IMR-90 (cell line): ENCODE measurements around the gene NKD1. TPM values are rescaled to one million over a fixed set of nuclear protein-coding genes. Genes with fewer than 3 reads are reported as not detected.

ENCODE experiments used
- ATAC-seq: fragments of 200-7000 bp; cut with Tn5 transposase; 2 replicates; pipeline ENCODE4 v1.9.1; 2020; ENCODE audit warnings: low read depth, mild to moderate bottlenecking, moderate library complexity
- BruUV-seq: library from RNA; stranded (reverse); fragments of 400-500 nt; replicated peaks from 2 replicates; lab custom pipeline; 2021; lab: Mats Ljungman, UMichigan
- CTCF ChIA-PET: fragments of 300-600 bp; formaldehyde crosslinking; extraction: SDS; loops from one replicate; lab custom pipeline; 2021; ENCODE audit warnings: antibody characterized with exemption; lab: Yijun Ruan, JAX
- POLR2A ChIA-PET: fragments of 300-600 bp; sonication (Branson Sonifier 250); formaldehyde crosslinking; loops from one replicate; lab custom pipeline; 2022; ENCODE audit warnings: antibody characterized with exemption; ENCODE audit not compliant: unreplicated experiment; lab: Charles Lee
- DNase-seq: peaks from one replicate; pipeline ENCODE4 v3.0.0; 2013
- H2AFZ ChIP-seq: replicated peaks from 2 replicates; pipeline ENCODE3; 2013; ENCODE audit warnings: low read length, mild to moderate bottlenecking; ENCODE audit not compliant: poor library complexity
- H2AK5ac ChIP-seq: 2 replicates; pipeline ENCODE4 v1.6.1; 2013; ENCODE audit warnings: low read depth, low read length, inconsistent platforms
- H2AK9ac ChIP-seq: replicated peaks from 2 replicates; pipeline ENCODE3; 2013; ENCODE audit warnings: mild to moderate bottlenecking, low read depth, low read length, moderate library complexity; ENCODE audit not compliant: poor library complexity
- H2BK120ac ChIP-seq: 2 replicates; pipeline ENCODE4 v1.6.1; 2013; ENCODE audit warnings: low read depth, low read length, inconsistent platforms
- H2BK15ac ChIP-seq: 3 replicates; pipeline ENCODE4 v1.6.1; 2013; ENCODE audit warnings: low read depth, low read length, inconsistent platforms
- H2BK20ac ChIP-seq: 2 replicates; pipeline ENCODE4 v1.6.1; 2013; ENCODE audit warnings: low read depth, mild to moderate bottlenecking, inconsistent platforms, low read length, moderate library complexity
- H2BK5ac ChIP-seq: 2 replicates; pipeline ENCODE4 v1.6.1; 2013; ENCODE audit warnings: mild to moderate bottlenecking, low read depth, low read length, inconsistent platforms; ENCODE audit not compliant: poor library complexity, severe bottlenecking
- H3K14ac ChIP-seq: replicated peaks from 2 replicates; pipeline ENCODE4 v1.6.1; 2013; ENCODE audit warnings: low read depth, low read length, inconsistent platforms
- H3K18ac ChIP-seq: 2 replicates; pipeline ENCODE4 v1.6.1; 2013; ENCODE audit warnings: low read depth, low read length, control low read depth
- H3K23ac ChIP-seq: 2 replicates; pipeline ENCODE4 v1.6.1; 2013; ENCODE audit warnings: low read depth, low read length, inconsistent platforms
- H3K27ac ChIP-seq: 2 replicates; pipeline ENCODE4 v1.5.1; 2013; ENCODE audit warnings: mild to moderate bottlenecking, control low read depth, low read length; ENCODE audit not compliant: insufficient read depth
- H3K27me3 ChIP-seq: 2 replicates; pipeline ENCODE4 v1.6.1; 2013; ENCODE audit warnings: low read length; ENCODE audit not compliant: control insufficient read depth, insufficient read depth
- H3K36me3 ChIP-seq: 2 replicates; pipeline ENCODE4 v1.6.1; 2013; ENCODE audit warnings: low read length, mixed read lengths; ENCODE audit not compliant: control insufficient read depth, insufficient read depth
- H3K4ac ChIP-seq: 2 replicates; pipeline ENCODE4 v1.6.1; 2013; ENCODE audit warnings: low read depth, low read length, inconsistent platforms
- H3K4me1 ChIP-seq: 2 replicates; pipeline ENCODE4 v1.6.1; 2013; ENCODE audit warnings: low read length, mixed read lengths; ENCODE audit not compliant: control insufficient read depth, insufficient read depth
- H3K4me2 ChIP-seq: 2 replicates; pipeline ENCODE4 v1.6.1; 2013; ENCODE audit warnings: low read depth, mild to moderate bottlenecking, control low read depth, low read length, moderate library complexity
- H3K4me3 ChIP-seq: 2 replicates; pipeline ENCODE4 v1.5.1; 2013; ENCODE audit warnings: low read depth, mild to moderate bottlenecking, control low read depth, low read length, moderate library complexity; ENCODE audit not compliant: insufficient read depth
- H3K56ac ChIP-seq: 2 replicates; pipeline ENCODE4 v1.6.1; 2013; ENCODE audit warnings: low read length, inconsistent platforms; ENCODE audit not compliant: insufficient read depth; ENCODE audit errors: extremely low read depth
- H3K79me1 ChIP-seq, 2 experiments: 2 replicates each; pipeline ENCODE4 v1.6.1; 2013; ENCODE audit warnings: low read length in 2 of 2, inconsistent platforms in 1 of 2, low read depth in 1 of 2
- H3K9ac ChIP-seq: 2 replicates; pipeline ENCODE4 v1.6.1; 2013; ENCODE audit warnings: low read depth, low read length, control low read depth
- H3K9me1 ChIP-seq: 2 replicates; pipeline ENCODE4 v1.6.1; 2013; ENCODE audit warnings: low read length, inconsistent platforms; ENCODE audit not compliant: insufficient read depth
- H3K9me3 ChIP-seq: 2 replicates; pipeline ENCODE4 v1.6.1; 2013; ENCODE audit warnings: low read length; ENCODE audit not compliant: control insufficient read depth, insufficient read depth
- H4K20me1 ChIP-seq: 2 replicates; pipeline ENCODE4 v1.6.1; 2013; ENCODE audit warnings: low read length, inconsistent platforms; ENCODE audit not compliant: insufficient read depth
- H4K5ac ChIP-seq: 2 replicates; pipeline ENCODE4 v1.6.1; 2013; ENCODE audit warnings: mild to moderate bottlenecking, low read depth, low read length, control low read depth
- H4K8ac ChIP-seq, 2 experiments: 2 replicates each; pipeline ENCODE4 v1.6.1; 2013; ENCODE audit warnings: low read depth in 2 of 2, low read length in 2 of 2, control low read depth in 1 of 2, inconsistent platforms in 1 of 2
- H4K91ac ChIP-seq: 2 replicates; pipeline ENCODE4 v1.6.1; 2013; ENCODE audit warnings: low read depth, low read length, inconsistent platforms; ENCODE audit not compliant: insufficient read depth
- BHLHE40 ChIP-seq: fragments of 150-350 bp; IDR thresholded peaks from 2 replicates; pipeline ENCODE4 v1.6.1; 2016; ENCODE audit warnings: mild to moderate bottlenecking, low read depth, low read length
- CEBPB ChIP-seq: IDR thresholded peaks from 2 replicates; pipeline ENCODE4 v1.6.1; 2012; ENCODE audit warnings: low read depth, low read length, improper control_type of control experiment
- CHD1 ChIP-seq: IDR thresholded peaks from 2 replicates; pipeline ENCODE4 v1.6.1; 2012; ENCODE audit warnings: low read depth, low read length, improper control_type of control experiment
- ELK1 ChIP-seq: fragments of 150-350 bp; IDR thresholded peaks from 2 replicates; pipeline ENCODE4 v1.6.1; 2016; ENCODE audit warnings: low read depth, mild to moderate bottlenecking, low read length, moderate library complexity, borderline replicate concordance
- FOS ChIP-seq: fragments of 150-350 bp; IDR thresholded peaks from 2 replicates; pipeline ENCODE4 v1.6.1; 2016; ENCODE audit warnings: low read depth, low read length
- MAFK ChIP-seq: IDR thresholded peaks from 2 replicates; pipeline ENCODE4 v1.6.1; 2012; ENCODE audit warnings: low read depth, low read length, improper control_type of control experiment
- MAZ ChIP-seq: IDR thresholded peaks from 2 replicates; pipeline ENCODE4 v1.6.1; 2012; ENCODE audit warnings: low read depth, mild to moderate bottlenecking, low read length, improper control_type of control experiment, moderate library complexity, borderline replicate concordance
- MXI1 ChIP-seq: IDR thresholded peaks from 2 replicates; pipeline ENCODE4 v1.6.1; 2012; ENCODE audit warnings: low read depth, mild to moderate bottlenecking, low read length, moderate library complexity, borderline replicate concordance
- NFE2L2 ChIP-seq: fragments of 150-350 bp; IDR thresholded peaks from 2 replicates; pipeline ENCODE4 v1.6.1; 2016; ENCODE audit warnings: low read depth, mild to moderate bottlenecking, low read length
- POLR2A ChIP-seq: IDR thresholded peaks from 2 replicates; pipeline ENCODE4 v1.6.1; 2012; ENCODE audit warnings: mild to moderate bottlenecking, low read depth, low read length
- RAD21 ChIP-seq: IDR thresholded peaks from 2 replicates; pipeline ENCODE4 v1.6.1; 2012; ENCODE audit warnings: low read length, improper control_type of control experiment
- RCOR1 ChIP-seq: IDR thresholded peaks from 2 replicates; pipeline ENCODE4 v1.6.1; 2012; ENCODE audit warnings: mild to moderate bottlenecking, low read length, improper control_type of control experiment; ENCODE audit not compliant: insufficient replicate concordance
- RFX5 ChIP-seq: IDR thresholded peaks from 2 replicates; pipeline ENCODE4 v1.8.0; 2012; ENCODE audit warnings: low read depth, mild to moderate bottlenecking, low read length, moderate library complexity
- SMC3 ChIP-seq: fragments of 150-350 bp; IDR thresholded peaks from 2 replicates; pipeline ENCODE4 v1.6.1; 2016; ENCODE audit warnings: low read depth, mild to moderate bottlenecking, antibody characterized with exemption, low read length, moderate library complexity
- USF2 ChIP-seq: fragments of 150-350 bp; IDR thresholded peaks from 2 replicates; pipeline ENCODE4 v1.6.1; 2017; ENCODE audit warnings: mild to moderate bottlenecking, antibody characterized with exemption, low read length, low read depth
- WGBS, 2 experiments: methylation state at CpG; one replicate each; pipeline versions ENCODE4 v1.1.5 to v1.1.7; 2013; ENCODE audit warnings: missing lambda C conversion rate in 2 of 2; ENCODE audit not compliant: insufficient read length in 1 of 2; ENCODE audit errors: extremely low coverage in 2 of 2; 5-methylcytosine and 5-hydroxymethylcytosine counted together
- dilution Hi-C: fragments of 300-500 bp; cut with HindIII; formaldehyde crosslinking; loops from one replicate; pipeline ENCODE4 v1.14.3; 2018; ENCODE audit warnings: low sequenced_read_pairs; ENCODE audit not compliant: unreplicated experiment
- in situ Hi-C: fragments of 300-500 bp; cut with MboI; formaldehyde crosslinking; loops from 3 replicates; pipeline ENCODE4 v1.14.3; 2019; ENCODE audit warnings: low sequenced_read_pairs, inconsistent platforms, mixed read lengths
- intact Hi-C: fragments of 100-400 bp; cut with micrococcal nuclease; formaldehyde crosslinking; loops from 2 replicates; pipeline ENCODE4 v1.10.0; 2022
- polyA plus RNA-seq, 3 experiments: library from polyadenylated mRNA; depleted of rRNA; stranded (reverse); fragments of >200 nt; gene quantifications; 2 replicates each; pipeline ENCODE4 v1.2.3, GENCODE V29; 2012; ENCODE audit warnings: low replicate concordance in 1 of 3
- total RNA-seq: library from RNA; depleted of rRNA; stranded (reverse); fragments of >200 nt; gene quantifications from 2 replicates; pipeline ENCODE4 v1.2.3, GENCODE V29; 2012
- TF ChIP-seq, protein P1 (sequence below): conservative IDR thresholded peaks from 2 replicates; pipeline ENCODE4 v1.5.1; 2012; ENCODE audit warnings: mild to moderate bottlenecking, low read depth, low read length, improper control_type of control experiment

The NKD1 gene
- total and polyA plus RNA-seq, 2 of the 4 experiments (the other 2 are of a cell fraction), result not detected

- no peak overlapping the region for H3K4me2 ChIP-seq
- TF ChIP-seq RAD21 (no peak), CEBPB (no peak), SMC3 (no peak), CHD1 (no peak), FOS (no peak), MXI1 (no peak), NFE2L2 (no peak), POLR2A (no peak), MAFK (no peak), MAZ (no peak), RFX5 (no peak), USF2 (no peak), BHLHE40 (no peak), ELK1 (no peak), RCOR1 (no peak)
- TF ChIP-seq, protein P1, sequence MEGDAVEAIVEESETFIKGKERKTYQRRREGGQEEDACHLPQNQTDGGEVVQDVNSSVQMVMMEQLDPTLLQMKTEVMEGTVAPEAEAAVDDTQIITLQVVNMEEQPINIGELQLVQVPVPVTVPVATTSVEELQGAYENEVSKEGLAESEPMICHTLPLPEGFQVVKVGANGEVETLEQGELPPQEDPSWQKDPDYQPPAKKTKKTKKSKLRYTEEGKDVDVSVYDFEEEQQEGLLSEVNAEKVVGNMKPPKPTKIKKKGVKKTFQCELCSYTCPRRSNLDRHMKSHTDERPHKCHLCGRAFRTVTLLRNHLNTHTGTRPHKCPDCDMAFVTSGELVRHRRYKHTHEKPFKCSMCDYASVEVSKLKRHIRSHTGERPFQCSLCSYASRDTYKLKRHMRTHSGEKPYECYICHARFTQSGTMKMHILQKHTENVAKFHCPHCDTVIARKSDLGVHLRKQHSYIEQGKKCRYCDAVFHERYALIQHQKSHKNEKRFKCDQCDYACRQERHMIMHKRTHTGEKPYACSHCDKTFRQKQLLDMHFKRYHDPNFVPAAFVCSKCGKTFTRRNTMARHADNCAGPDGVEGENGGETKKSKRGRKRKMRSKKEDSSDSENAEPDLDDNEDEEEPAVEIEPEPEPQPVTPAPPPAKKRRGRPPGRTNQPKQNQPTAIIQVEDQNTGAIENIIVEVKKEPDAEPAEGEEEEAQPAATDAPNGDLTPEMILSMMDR, result no peak
- H3K9ac ChIP-seq, result no peak overlapping the region
- H3K14ac ChIP-seq, result no peak overlapping the region
- no peak overlapping the region for H3K4me3 ChIP-seq
- H4K91ac ChIP-seq, result no peak overlapping the region
- no peak overlapping the region for H3K18ac ChIP-seq
- intact Hi-C loops, result no loop called here
- H4K5ac ChIP-seq, result no peak overlapping the region
- H3K9me1 ChIP-seq, result no peaks in the 10 kb centered on the region
- peaks cover 39% of the 10 kb centered on the region for H3K27me3 ChIP-seq
- no peak overlapping the region for H3K23ac ChIP-seq
- no peak for ATAC-seq
- in situ Hi-C loops, result no loop called here
- no peak overlapping the region for H2BK15ac ChIP-seq
- H3K79me1 ChIP-seq, result no peaks in the 10 kb centered on the region
- no peak for DNase-seq
- no peak overlapping the region for H2AK5ac ChIP-seq
- ChIA-PET POLR2A (no interaction called here), CTCF (no interaction called here)
- no peak overlapping the region for H2AK9ac ChIP-seq
- BruUV-seq, result no TSS peak
- H3K9me3 ChIP-seq, result peaks cover 2% of the 10 kb centered on the region; the same call in 1 of the 2 replicates
- no peak overlapping the region for H2BK20ac ChIP-seq
- no peak overlapping the region for H2BK120ac ChIP-seq
- 38% methylated on average over 2 of the region's 7 CpGs; no CpG with 5 or more reads in 1 of the 2 experiments for WGBS, 2 experiments
- H3K27ac ChIP-seq, result no peak overlapping the region
- no peaks in the 10 kb centered on the region for H4K20me1 ChIP-seq
- no peaks in the 10 kb centered on the region for H3K4me1 ChIP-seq
- no peak overlapping the region for H2BK5ac ChIP-seq
- dilution Hi-C loops, result no loop called here
- H3K56ac ChIP-seq, result no peak overlapping the region
- H3K36me3 ChIP-seq, result no peaks in the 10 kb centered on the region
- H2AFZ ChIP-seq, result no peak overlapping the region
- no peak overlapping the region for H3K4ac ChIP-seq
- no peak overlapping the region for H4K8ac ChIP-seq
Observed at GRCh38 chr16:50553731-50554360, 5.7 kb downstream of the NKD1 start.
